KMS-11 (cell line): ENCODE data around the gene C11orf68.
A peak's percentile ranks its signal among the peaks of the same experiment; 100 is the strongest.

Experiments
- H2AFZ ChIP-seq: fragments of 200-600 bp; sonication (generic); 2 replicates; pipeline ENCODE4 v1.6.1; 2016; ENCODE audit warnings: antibody characterized with exemption, mixed run types, low read depth
- H3K27ac ChIP-seq: fragments of 200-600 bp; sonication (generic); 2 replicates; pipeline ENCODE4 v1.6.1; 2016; ENCODE audit warnings: mild to moderate bottlenecking, mixed run types
- H3K27me3 ChIP-seq: fragments of 200-600 bp; sonication (generic); 2 replicates; pipeline ENCODE4 v1.6.1; 2017; ENCODE audit warnings: mild to moderate bottlenecking, low read depth, mixed run types, moderate library complexity; ENCODE audit not compliant: insufficient read depth
- H3K36me3 ChIP-seq: fragments of 200-600 bp; sonication (generic); 2 replicates; pipeline ENCODE4 v1.6.1; 2017; ENCODE audit warnings: mild to moderate bottlenecking, mixed run types; ENCODE audit not compliant: insufficient read depth
- H3K4me1 ChIP-seq: fragments of 200-600 bp; sonication (generic); 2 replicates; pipeline ENCODE4 v1.6.1; 2016; ENCODE audit warnings: mild to moderate bottlenecking, low read depth, mixed run types; ENCODE audit not compliant: poor library complexity, severe bottlenecking
- H3K4me2 ChIP-seq: fragments of 200-600 bp; sonication (generic); 2 replicates; pipeline ENCODE4 v1.7.0; 2016; ENCODE audit warnings: mild to moderate bottlenecking, mixed run types
- H3K4me3 ChIP-seq: fragments of 200-600 bp; sonication (generic); IDR thresholded peaks from 2 replicates; pipeline ENCODE4 v1.6.1; 2017; ENCODE audit warnings: low read depth, low read length, mixed read lengths; ENCODE audit not compliant: insufficient read depth
- H3K79me2 ChIP-seq: fragments of 200-600 bp; sonication (generic); 2 replicates; pipeline ENCODE4 v1.6.1; 2016; ENCODE audit warnings: low read depth, mixed run types; ENCODE audit not compliant: insufficient read depth
- H3K9ac ChIP-seq: fragments of 200-600 bp; sonication (generic); 2 replicates; pipeline ENCODE4 v1.6.1; 2016; ENCODE audit warnings: mild to moderate bottlenecking, mixed run types
- H4K20me1 ChIP-seq: fragments of 200-600 bp; sonication (generic); 2 replicates; pipeline ENCODE4 v1.6.1; 2016; ENCODE audit warnings: mild to moderate bottlenecking, mixed run types; ENCODE audit not compliant: insufficient read depth
- CTCF ChIP-seq: fragments of 200-600 bp; sonication (generic); conservative IDR thresholded peaks from 2 replicates; pipeline ENCODE4 v1.6.1; 2017; ENCODE audit warnings: low read depth, mild to moderate bottlenecking, antibody characterized with exemption, low read length, moderate library complexity, mixed read lengths

C11orf68 gene

DNA sequence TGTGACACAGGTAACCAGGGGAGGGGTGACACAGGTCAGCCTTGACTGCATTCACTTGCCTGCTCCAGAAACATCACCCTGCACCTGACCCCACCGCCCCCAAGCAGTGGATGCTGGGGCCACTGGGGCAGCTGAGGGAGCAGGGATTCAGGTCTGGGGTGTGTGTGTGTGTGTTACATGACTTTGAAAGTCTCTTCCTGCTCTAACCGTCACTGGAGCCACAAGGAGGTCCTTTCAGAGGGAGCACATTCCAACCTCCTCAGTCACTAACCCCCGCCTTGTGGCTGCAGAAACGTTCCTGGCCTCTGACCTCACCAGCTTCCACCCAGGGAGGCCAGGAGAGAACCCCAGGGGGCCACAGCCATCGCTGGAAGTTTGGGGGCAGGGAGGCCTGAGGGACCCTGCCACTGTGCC is 15.8 kb downstream of the C11orf68 start:
- H3K27me3 ChIP-seq = no peaks in the 10 kb centered on the region
- H3K9ac ChIP-seq = peak overlapping the region; percentile 36; the same call in 1 of the 2 replicates
- no peaks in the 10 kb centered on the region for H3K79me2 ChIP-seq
- no peak for TF ChIP-seq CTCF
- H4K20me1 ChIP-seq = no peaks in the 10 kb centered on the region
- H2AFZ ChIP-seq = peak overlapping the region; percentile 68
- peak overlapping the region; percentile 93; the same call in 1 of the 2 replicates for H3K4me2 ChIP-seq
- H3K4me1 ChIP-seq = peaks cover 40% of the 10 kb centered on the region
- H3K36me3 ChIP-seq = no peaks in the 10 kb centered on the region
- H3K27ac ChIP-seq = peak overlapping the region; percentile 81
- H3K4me3 ChIP-seq = no peak overlapping the region

- peak overlapping the region; percentile 93 for H3K4me2 ChIP-seq
- no peak overlapping the region for H3K4me3 ChIP-seq
- H3K27ac ChIP-seq = peak overlapping the region; percentile 81; the same call in 1 of the 2 replicates
These were observed 18.0 kb downstream of the C11orf68 start for GRCh38 chr11:65900899-65901180.

DNA sequence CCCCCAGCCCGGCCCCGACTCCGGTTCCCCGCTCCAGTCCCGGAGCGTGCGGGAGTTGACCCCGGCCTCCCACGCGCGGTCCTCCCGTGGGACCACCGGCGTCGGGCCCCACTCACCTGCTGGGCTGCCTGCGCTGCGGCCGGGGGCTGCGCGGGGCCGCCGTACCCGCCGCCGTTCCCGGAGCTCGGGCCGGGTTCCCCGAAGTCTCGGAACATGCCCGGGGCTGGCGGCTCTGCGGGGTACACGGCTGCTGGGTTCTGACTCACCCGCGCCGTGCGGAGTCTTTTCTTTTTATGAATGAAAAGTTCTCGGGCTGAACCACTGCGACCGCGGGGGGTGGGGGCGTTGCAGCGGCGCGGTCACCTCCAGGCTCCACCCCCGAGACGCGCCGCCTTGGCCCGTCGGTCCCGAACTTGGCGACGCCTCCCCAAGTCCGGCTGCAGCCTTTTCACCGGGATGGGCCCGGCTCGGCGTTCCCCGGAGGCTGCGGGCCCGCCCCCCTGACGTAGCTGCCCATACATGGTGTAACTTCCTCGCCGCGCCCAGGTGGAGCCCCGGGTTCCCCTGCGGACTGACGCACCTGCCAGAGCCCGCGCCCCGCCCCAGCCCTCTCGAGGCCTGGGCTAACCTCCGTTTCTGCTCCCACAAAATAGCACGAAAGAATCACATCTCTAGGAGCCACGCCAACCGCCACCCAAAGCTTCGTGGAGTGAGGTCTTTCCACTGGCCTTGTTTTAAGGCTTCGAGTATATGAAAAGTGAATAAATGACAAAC is 18.6 kb downstream of the C11orf68 start, which contains the start of gene FOSL1:
FOSL1 (minus strand) TSS at position 264 of the 774 bp plus-strand sequence; CDS start at position 215, 49 bp downstream.
- peak within 1 kb of the TSS; percentile 81; the same call in 1 of the 2 replicates for H3K27ac ChIP-seq
- no peaks in the 10 kb centered on the region for H3K36me3 ChIP-seq
- TF ChIP-seq CTCF = no peak
- peak within 1 kb of the TSS; percentile 93 for H3K4me2 ChIP-seq
- H3K4me1 ChIP-seq = peaks cover 40% of the 10 kb centered on the region
- peak within 1 kb of the TSS; percentile 41; the same call in 1 of the 2 replicates for H3K9ac ChIP-seq
- no peak within 1 kb of the TSS for H3K4me3 ChIP-seq
- H4K20me1 ChIP-seq = no peaks in the 10 kb centered on the region
- no peaks in the 10 kb centered on the region for H3K79me2 ChIP-seq
- peak within 1 kb of the TSS; percentile 61 for H2AFZ ChIP-seq
- no peaks in the 10 kb centered on the region for H3K27me3 ChIP-seq

More at GRCh38 chr11:65900899-65901180, 18.0 kb downstream of the C11orf68 start:
- Histone ChIP-seq H3K27me3 (no peaks in the 10 kb centered on the region), H4K20me1 (no peaks in the 10 kb centered on the region), H3K79me2 (no peaks in the 10 kb centered on the region), H3K36me3 (no peaks in the 10 kb centered on the region), H3K9ac (no peak overlapping the region), H2AFZ (peak overlapping the region; percentile 61; the same call in 1 of the 2 replicates), H3K4me1 (peaks cover 40% of the 10 kb centered on the region)
- no peak for TF ChIP-seq CTCF

- Histone ChIP-seq H4K20me1 (no peaks in the 10 kb centered on the region), H3K9ac (peak overlapping the region; percentile 41; the same call in 1 of the 2 replicates), H3K27ac (no peak overlapping the region), H3K27me3 (no peaks in the 10 kb centered on the region), H3K36me3 (no peaks in the 10 kb centered on the region), H3K4me1 (peaks cover 40% of the 10 kb centered on the region), H2AFZ (peak overlapping the region; percentile 61), H3K4me3 (no peak overlapping the region), H3K79me2 (no peaks in the 10 kb centered on the region), H3K4me2 (peak overlapping the region; percentile 93)
- TF ChIP-seq CTCF = no peak
These were observed 19.3 kb downstream of the C11orf68 start for GRCh38 chr11:65899356-65900124.
